Keratinocyte (primary cell): ENCODE results near the gene TMC5. TPM values are rescaled to one million over a fixed set of nuclear protein-coding genes. Genes with fewer than 3 reads are reported as not detected.

Experiments used
- DNase-seq: peaks from one replicate; pipeline ENCODE4 v3.0.0-alpha.2; 2011; ENCODE audit warnings: low read depth, missing footprints, low spot score
- FAIRE-seq: peaks from 2 replicates; lab custom pipeline; 2011; peaks lifted over from hg19 to GRCh38; lab: Jason Lieb, UNC
- H2AFZ ChIP-seq: 2 replicates; pipeline ENCODE4 v1.6.0; 2012; ENCODE audit warnings: low read length, control low read depth, inconsistent platforms; ENCODE audit not compliant: control insufficient read depth
- H3K27ac ChIP-seq: 2 replicates; pipeline ENCODE4 v1.5.1; 2011; ENCODE audit warnings: low read length; ENCODE audit not compliant: control insufficient read depth, insufficient read depth
- H3K27me3 ChIP-seq: 3 replicates; pipeline ENCODE4 v1.6.0; 2011; ENCODE audit warnings: low read length; ENCODE audit not compliant: control insufficient read depth, insufficient read depth; ENCODE audit errors: extremely low read depth
- H3K36me3 ChIP-seq, 2 experiments: 2 replicates in 1 of 2; 3 replicates in 1 of 2; pipeline ENCODE4 v1.5.1; 2011; ENCODE audit warnings: low read length in 2 of 2, mild to moderate bottlenecking in 1 of 2; ENCODE audit not compliant: control insufficient read depth in 2 of 2, insufficient read depth in 2 of 2; ENCODE audit errors: extremely low read depth in 1 of 2
- H3K4me1 ChIP-seq: 3 replicates; pipeline ENCODE4 v1.5.1; 2011; ENCODE audit warnings: low read length; ENCODE audit not compliant: control insufficient read depth, insufficient read depth; ENCODE audit errors: extremely low read depth
- H3K4me2 ChIP-seq: 3 replicates; pipeline ENCODE4 v1.6.0; 2011; ENCODE audit warnings: low read depth, low read length; ENCODE audit not compliant: control insufficient read depth, insufficient read depth; ENCODE audit errors: extremely low read depth
- H3K4me3 ChIP-seq, 3 experiments: fragments of 200-600 bp in 1 of 3; sonication (generic) in 1 of 3; 2 replicates in 2 of 3; 3 replicates in 1 of 3; pipeline ENCODE4 v1.5.1; 2011 to 2016; ENCODE audit warnings: low read length in 3 of 3, mild to moderate bottlenecking in 3 of 3, control low read depth in 2 of 3, inconsistent platforms in 1 of 3, low read depth in 1 of 3, mixed read lengths in 1 of 3, mixed run types in 1 of 3, moderate library complexity in 1 of 3; ENCODE audit not compliant: control insufficient read depth in 2 of 3, insufficient read depth in 2 of 3; ENCODE audit errors: extremely low read depth in 1 of 3
- H3K79me2 ChIP-seq: 2 replicates; pipeline ENCODE4 v1.6.0; 2012; ENCODE audit warnings: low read length; ENCODE audit not compliant: control insufficient read depth, insufficient read depth
- H3K9ac ChIP-seq: 3 replicates; pipeline ENCODE4 v1.6.0; 2011; ENCODE audit warnings: low read length; ENCODE audit not compliant: control insufficient read depth, insufficient read depth; ENCODE audit errors: extremely low read depth
- H3K9me1 ChIP-seq: 3 replicates; pipeline ENCODE4 v1.6.0; 2011; ENCODE audit warnings: low read length; ENCODE audit not compliant: control insufficient read depth, insufficient read depth; ENCODE audit errors: extremely low read depth
- H3K9me3 ChIP-seq: 2 replicates; pipeline ENCODE4 v1.5.1; 2012; ENCODE audit warnings: low read depth, low read length; ENCODE audit not compliant: control insufficient read depth
- H4K20me1 ChIP-seq: 3 replicates; pipeline ENCODE4 v1.6.0; 2011; ENCODE audit warnings: low read length; ENCODE audit not compliant: control insufficient read depth, insufficient read depth; ENCODE audit errors: extremely low read depth
- EZH2 ChIP-seq: IDR thresholded peaks from one replicate; pipeline ENCODE4 v1.6.1; 2012; ENCODE audit warnings: inconsistent platforms, mild to moderate bottlenecking, low read length, moderate library complexity
- dilution Hi-C: fragments of 300-500 bp; cut with MboI; formaldehyde crosslinking; loops from one replicate; pipeline ENCODE4 v1.7.0; 2020; ENCODE audit warnings: low sequenced_read_pairs; ENCODE audit not compliant: extremely low pct_ligation_motif_present
- polyA plus RNA-seq, 5 experiments: library from polyadenylated mRNA; depleted of rRNA in 3 of 5; stranded (reverse) in 3 of 5; stranded (forward) in 1 of 5; unstranded in 1 of 5; fragments of >200 nt; gene quantifications; 1 replicate in 1 of 5; 2 replicates in 3 of 5; 3 replicates in 1 of 5; pipeline versions ENCODE4 v1.2.1 to v1.2.3, GENCODE V29; 2011 to 2012; ENCODE audit warnings: missing spikeins in 2 of 5, low read depth in 1 of 5, low replicate concordance in 1 of 5
- TF ChIP-seq, protein P1 (sequence below), 3 experiments: IDR thresholded peaks in 1 of 3; conservative IDR thresholded peaks in 1 of 3; optimal IDR thresholded peaks in 1 of 3; 2 replicates in 2 of 3; 3 replicates in 1 of 3; pipeline versions ENCODE3 to v1.5.1; 2011; ENCODE audit warnings: low read length in 3 of 3, mild to moderate bottlenecking in 3 of 3, moderate library complexity in 2 of 3, control low read depth in 1 of 3, inconsistent platforms in 1 of 3; ENCODE audit not compliant: insufficient read depth in 2 of 3; ENCODE audit errors: extremely low read depth in 1 of 3

TMC5 gene
- polyA plus RNA-seq, 1 donor (not counting 4 experiments of a cell fraction or from before 2014, with no cell fraction given): 0.18 TPM

DNA sequence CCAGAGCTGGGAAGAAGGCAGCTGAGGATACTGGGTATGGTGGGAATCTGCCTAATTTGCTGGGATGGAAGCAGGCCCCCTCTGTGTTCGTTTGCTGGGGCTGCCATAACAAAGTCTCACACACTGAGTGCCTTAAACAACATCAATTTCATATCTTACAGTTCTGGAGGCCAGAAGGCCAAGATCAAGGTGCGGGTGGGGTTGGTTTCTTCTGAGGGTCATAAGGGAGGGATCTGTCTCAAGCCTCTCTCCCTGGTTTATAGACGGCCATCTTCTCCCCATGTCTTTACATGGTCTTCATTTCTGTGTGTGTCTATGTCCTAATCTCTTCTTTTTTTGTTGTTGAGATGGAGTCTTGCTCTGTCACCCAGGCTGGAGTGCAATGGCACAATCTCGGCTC lies 68.4 kb downstream of the TMC5 start:
- no peak for TF ChIP-seq EZH2
- TF ChIP-seq, protein P1, sequence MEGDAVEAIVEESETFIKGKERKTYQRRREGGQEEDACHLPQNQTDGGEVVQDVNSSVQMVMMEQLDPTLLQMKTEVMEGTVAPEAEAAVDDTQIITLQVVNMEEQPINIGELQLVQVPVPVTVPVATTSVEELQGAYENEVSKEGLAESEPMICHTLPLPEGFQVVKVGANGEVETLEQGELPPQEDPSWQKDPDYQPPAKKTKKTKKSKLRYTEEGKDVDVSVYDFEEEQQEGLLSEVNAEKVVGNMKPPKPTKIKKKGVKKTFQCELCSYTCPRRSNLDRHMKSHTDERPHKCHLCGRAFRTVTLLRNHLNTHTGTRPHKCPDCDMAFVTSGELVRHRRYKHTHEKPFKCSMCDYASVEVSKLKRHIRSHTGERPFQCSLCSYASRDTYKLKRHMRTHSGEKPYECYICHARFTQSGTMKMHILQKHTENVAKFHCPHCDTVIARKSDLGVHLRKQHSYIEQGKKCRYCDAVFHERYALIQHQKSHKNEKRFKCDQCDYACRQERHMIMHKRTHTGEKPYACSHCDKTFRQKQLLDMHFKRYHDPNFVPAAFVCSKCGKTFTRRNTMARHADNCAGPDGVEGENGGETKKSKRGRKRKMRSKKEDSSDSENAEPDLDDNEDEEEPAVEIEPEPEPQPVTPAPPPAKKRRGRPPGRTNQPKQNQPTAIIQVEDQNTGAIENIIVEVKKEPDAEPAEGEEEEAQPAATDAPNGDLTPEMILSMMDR (optimal IDR thresholded peaks at IDR 0.05 in 1 of 3, IDR thresholded peaks at IDR 0.05 in 1 of 3, conservative IDR thresholded peaks at IDR 0.05 in 1 of 3; ENCODE audit: extremely low read depth in 1 of 3, insufficient read depth in 2 of 3, low read length in 3 of 3): no peak
- Histone ChIP-seq H2AFZ (no peak overlapping the region), H3K36me3 (no peaks in the 10 kb centered on the region), H3K27me3 (no peaks in the 10 kb centered on the region), H3K9me1 (no peaks in the 10 kb centered on the region), H3K4me1 (no peaks in the 10 kb centered on the region), H3K9ac (no peak overlapping the region), H3K27ac (no peak overlapping the region), H3K4me3 (no peak overlapping the region), H3K9me3 (no peaks in the 10 kb centered on the region), H3K79me2 (no peaks in the 10 kb centered on the region), H3K4me2 (no peak overlapping the region), H4K20me1 (no peaks in the 10 kb centered on the region)
- no peak for FAIRE-seq
- dilution Hi-C loops: no loop called here
- DNase-seq: no peak

DNA sequence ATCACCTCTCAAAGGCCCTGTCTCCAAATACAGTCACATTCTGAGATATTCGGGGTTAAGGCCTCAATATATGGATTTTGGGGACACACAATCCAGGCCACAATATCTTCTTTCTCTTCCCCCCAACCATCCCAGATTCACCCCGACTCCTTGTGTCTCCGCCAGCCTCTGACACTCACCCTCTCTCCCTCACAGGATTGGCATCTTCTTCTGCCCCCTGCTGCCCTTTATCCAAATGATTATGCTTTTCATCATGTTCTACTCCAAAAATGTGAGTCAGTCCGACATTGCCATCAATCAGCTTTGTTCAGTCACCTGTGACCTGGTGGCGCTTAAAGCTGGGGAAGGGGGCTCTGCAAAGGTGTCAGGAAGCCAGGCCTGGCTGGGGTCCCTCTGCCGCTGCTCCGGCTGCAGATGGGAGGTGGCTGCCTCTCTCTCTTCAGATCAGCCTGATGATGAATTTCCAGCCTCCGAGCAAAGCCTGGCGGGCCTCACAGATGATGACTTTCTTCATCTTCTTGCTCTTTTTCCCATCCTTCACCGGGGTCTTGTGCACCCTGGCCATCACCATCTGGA lies 69.2 kb downstream of the TMC5 start:
- dilution Hi-C loops: no loop called here
- Histone ChIP-seq H3K79me2 (no peaks in the 10 kb centered on the region), H3K9me3 (no peaks in the 10 kb centered on the region), H4K20me1 (no peaks in the 10 kb centered on the region), H3K36me3 (no peaks in the 10 kb centered on the region), H3K27me3 (no peaks in the 10 kb centered on the region), H3K4me3 (no peak overlapping the region), H2AFZ (no peak overlapping the region), H3K4me1 (no peaks in the 10 kb centered on the region), H3K9ac (no peak overlapping the region), H3K9me1 (no peaks in the 10 kb centered on the region), H3K4me2 (no peak overlapping the region), H3K27ac (no peak overlapping the region)
- no peak for TF ChIP-seq EZH2
- TF ChIP-seq, protein P1 (optimal IDR thresholded peaks at IDR 0.05 in 1 of 3, IDR thresholded peaks at IDR 0.05 in 1 of 3, conservative IDR thresholded peaks at IDR 0.05 in 1 of 3; ENCODE audit: extremely low read depth in 1 of 3, insufficient read depth in 2 of 3, low read length in 3 of 3): peak in 1 of 3 experiments; percentile 32
- DNase-seq (no peak), FAIRE-seq (no peak)
